GM13977 (cell line): ENCODE data around the gene NUCB1.
A peak's percentile ranks its signal among the peaks of the same experiment; 100 is the strongest.
"Not testable (repeated sequence)": the region's sequence is repeated elsewhere in the genome, so short reads cannot be mapped to it uniquely, and the experiment has no call there.

Experiments
- DNase-seq: peaks from one replicate; pipeline ENCODE4 v3.0.0; 2012; ENCODE audit warnings: low spot score
- CTCF ChIP-seq: IDR thresholded peaks from 2 replicates; pipeline ENCODE4 v1.5.1; 2012; ENCODE audit warnings: mild to moderate bottlenecking, control low read depth; ENCODE audit not compliant: insufficient read depth; ENCODE audit errors: extremely low read depth, missing control alignments
- in situ Hi-C: fragments of 300-500 bp; cut with MboI; formaldehyde crosslinking; loops from one replicate; pipeline ENCODE4 v1.12.0; 2022; ENCODE audit warnings: low sequenced_read_pairs, low pct_unique_long_range_greater_than_20kb, mixed read lengths, inconsistent platforms; ENCODE audit not compliant: unreplicated experiment

Gene NUCB1

GRCh38 chr19:48868114-48868886 lies 31.8 kb upstream of the NUCB1 start, which contains the start of gene PLEKHA4:
Gene PLEKHA4, minus strand, starts transcription at chr19:48868617. Its CDS starts 997 bp downstream, at chr19:48867620.
- in situ Hi-C loops = loop anchor here (25.0 kb wide), 1 partner anchor 94 kb away; the partner anchor contains the start of genes BAX and FTL
- DNase-seq = no peak
- no peak for TF ChIP-seq CTCF

- DNase-seq = no peak
- no peak for TF ChIP-seq CTCF
- in situ Hi-C loops = loop anchor here (25.0 kb wide), 1 partner anchor 92 kb away; the partner anchor contains the start of genes BAX and FTL
These were observed 30.1 kb upstream of the NUCB1 start for GRCh38 chr19:48870048-48870447.

GRCh38 chr19:48871471-48872181 lies 28.5 kb upstream of the NUCB1 start:
- DNase-seq = not testable (repeated sequence)
- in situ Hi-C loops = loop anchor here (25.0 kb wide), 1 partner anchor 91 kb away; the partner anchor contains the start of genes BAX and FTL

GRCh38 chr19:48872182-48872883 lies 27.8 kb upstream of the NUCB1 start, which contains the start of gene PPP1R15A:
Gene PPP1R15A, plus strand, starts transcription at chr19:48872421. Its CDS starts 813 bp downstream, at chr19:48873234.
- peak; percentile 97 for DNase-seq
- TF ChIP-seq CTCF = no peak
- in situ Hi-C loops = loop anchor here (25.0 kb wide), 1 partner anchor 90 kb away; the partner anchor contains the start of genes BAX and FTL

- in situ Hi-C loops = loop anchor here (25.0 kb wide), 1 partner anchor 89 kb away; the partner anchor contains the start of genes BAX and FTL
- TF ChIP-seq CTCF = no peak
- peak; percentile 89 for DNase-seq
These were observed 27.1 kb upstream of the NUCB1 start for GRCh38 chr19:48872884-48873475.

GRCh38 chr19:48873476-48874302 lies 26.4 kb upstream of the NUCB1 start:
- in situ Hi-C loops = loop anchor here (25.0 kb wide), 1 partner anchor 89 kb away; the partner anchor contains the start of genes BAX and FTL
- no peak for DNase-seq
- no peak for TF ChIP-seq CTCF
